GM23338 (cell line): Measurements from ENCODE around the gene MAFF.
A peak's percentile ranks its signal among the peaks of the same experiment; 100 is the strongest.

Source experiments
- CREB1 ChIP-seq: fragments of 250-450 bp; sonication (Bioruptor Pico); IDR thresholded peaks from 2 replicates; pipeline ENCODE4 v1.5.0; 2020; ENCODE audit warnings: low read depth, mild to moderate bottlenecking, moderate library complexity
- EZH2 ChIP-seq: fragments of 200-600 bp; sonication (generic); IDR thresholded peaks from one replicate; pipeline ENCODE4 v1.8.0; 2017; ENCODE audit warnings: antibody characterized with exemption, mild to moderate bottlenecking, low read depth; ENCODE audit not compliant: unreplicated experiment
- EZH2phosphoT487 ChIP-seq: fragments of 200-600 bp; sonication (generic); IDR thresholded peaks from one replicate; pipeline ENCODE4 v1.8.1; 2018; ENCODE audit warnings: antibody characterized with exemption; ENCODE audit not compliant: unreplicated experiment
- JUNB ChIP-seq: IDR thresholded peaks from one replicate; pipeline ENCODE4 v1.6.1; 2016; ENCODE audit warnings: antibody characterized with exemption; ENCODE audit not compliant: unreplicated experiment
- TF ChIP-seq, protein P1 (sequence below): IDR thresholded peaks from one replicate; pipeline ENCODE4 v1.6.1; 2018; ENCODE audit warnings: antibody characterized with exemption; ENCODE audit not compliant: unreplicated experiment
- TF ChIP-seq, protein P2 (sequence below), 2 experiments: fragments of 200-600 bp in 1 of 2; sonication (generic) in 1 of 2; conservative IDR thresholded peaks; 2 replicates each; pipeline versions ENCODE4 v1.5.1 to v1.6.1; 2016 to 2017; ENCODE audit warnings: antibody characterized with exemption in 2 of 2, low read depth in 2 of 2, mild to moderate bottlenecking in 2 of 2, moderate library complexity in 1 of 2

DNA sequence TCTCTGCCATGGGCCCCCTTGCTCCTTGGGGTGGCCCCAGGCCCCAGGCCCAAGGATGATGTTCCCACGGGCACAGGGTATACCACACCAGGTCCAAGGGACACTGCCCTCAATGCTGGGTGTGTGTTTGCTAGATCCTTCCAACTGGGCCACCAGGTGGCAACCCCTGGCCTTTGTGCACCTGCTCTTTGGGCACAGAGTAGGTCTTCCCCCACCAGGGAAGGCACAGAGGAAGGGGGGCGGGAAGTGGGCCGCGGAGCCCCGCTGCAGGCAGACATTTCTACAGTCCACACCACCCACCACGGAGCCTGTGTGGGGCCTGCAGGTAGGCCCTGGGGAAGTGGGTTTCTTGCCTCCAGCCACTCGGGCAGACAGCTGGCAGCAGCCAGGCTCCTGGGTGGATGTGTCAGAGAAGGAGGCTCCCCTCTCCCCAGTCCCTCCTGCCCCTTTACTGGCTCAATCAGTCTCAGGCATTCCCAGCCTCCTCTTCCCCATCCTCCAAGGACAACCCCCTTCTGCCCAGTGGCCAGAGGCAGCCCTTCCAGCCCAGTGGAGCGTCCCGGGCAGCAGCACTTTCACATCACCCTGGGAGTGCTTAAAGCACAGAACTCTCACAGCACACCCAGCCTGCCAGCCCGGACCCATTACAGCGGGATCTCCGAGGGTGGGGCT, 21.6 kb downstream of the MAFF start:
- TF ChIP-seq JUNB = no peak
- TF ChIP-seq, protein P1, sequence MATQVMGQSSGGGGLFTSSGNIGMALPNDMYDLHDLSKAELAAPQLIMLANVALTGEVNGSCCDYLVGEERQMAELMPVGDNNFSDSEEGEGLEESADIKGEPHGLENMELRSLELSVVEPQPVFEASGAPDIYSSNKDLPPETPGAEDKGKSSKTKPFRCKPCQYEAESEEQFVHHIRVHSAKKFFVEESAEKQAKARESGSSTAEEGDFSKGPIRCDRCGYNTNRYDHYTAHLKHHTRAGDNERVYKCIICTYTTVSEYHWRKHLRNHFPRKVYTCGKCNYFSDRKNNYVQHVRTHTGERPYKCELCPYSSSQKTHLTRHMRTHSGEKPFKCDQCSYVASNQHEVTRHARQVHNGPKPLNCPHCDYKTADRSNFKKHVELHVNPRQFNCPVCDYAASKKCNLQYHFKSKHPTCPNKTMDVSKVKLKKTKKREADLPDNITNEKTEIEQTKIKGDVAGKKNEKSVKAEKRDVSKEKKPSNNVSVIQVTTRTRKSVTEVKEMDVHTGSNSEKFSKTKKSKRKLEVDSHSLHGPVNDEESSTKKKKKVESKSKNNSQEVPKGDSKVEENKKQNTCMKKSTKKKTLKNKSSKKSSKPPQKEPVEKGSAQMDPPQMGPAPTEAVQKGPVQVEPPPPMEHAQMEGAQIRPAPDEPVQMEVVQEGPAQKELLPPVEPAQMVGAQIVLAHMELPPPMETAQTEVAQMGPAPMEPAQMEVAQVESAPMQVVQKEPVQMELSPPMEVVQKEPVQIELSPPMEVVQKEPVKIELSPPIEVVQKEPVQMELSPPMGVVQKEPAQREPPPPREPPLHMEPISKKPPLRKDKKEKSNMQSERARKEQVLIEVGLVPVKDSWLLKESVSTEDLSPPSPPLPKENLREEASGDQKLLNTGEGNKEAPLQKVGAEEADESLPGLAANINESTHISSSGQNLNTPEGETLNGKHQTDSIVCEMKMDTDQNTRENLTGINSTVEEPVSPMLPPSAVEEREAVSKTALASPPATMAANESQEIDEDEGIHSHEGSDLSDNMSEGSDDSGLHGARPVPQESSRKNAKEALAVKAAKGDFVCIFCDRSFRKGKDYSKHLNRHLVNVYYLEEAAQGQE = no peak
- TF ChIP-seq, protein P2, sequence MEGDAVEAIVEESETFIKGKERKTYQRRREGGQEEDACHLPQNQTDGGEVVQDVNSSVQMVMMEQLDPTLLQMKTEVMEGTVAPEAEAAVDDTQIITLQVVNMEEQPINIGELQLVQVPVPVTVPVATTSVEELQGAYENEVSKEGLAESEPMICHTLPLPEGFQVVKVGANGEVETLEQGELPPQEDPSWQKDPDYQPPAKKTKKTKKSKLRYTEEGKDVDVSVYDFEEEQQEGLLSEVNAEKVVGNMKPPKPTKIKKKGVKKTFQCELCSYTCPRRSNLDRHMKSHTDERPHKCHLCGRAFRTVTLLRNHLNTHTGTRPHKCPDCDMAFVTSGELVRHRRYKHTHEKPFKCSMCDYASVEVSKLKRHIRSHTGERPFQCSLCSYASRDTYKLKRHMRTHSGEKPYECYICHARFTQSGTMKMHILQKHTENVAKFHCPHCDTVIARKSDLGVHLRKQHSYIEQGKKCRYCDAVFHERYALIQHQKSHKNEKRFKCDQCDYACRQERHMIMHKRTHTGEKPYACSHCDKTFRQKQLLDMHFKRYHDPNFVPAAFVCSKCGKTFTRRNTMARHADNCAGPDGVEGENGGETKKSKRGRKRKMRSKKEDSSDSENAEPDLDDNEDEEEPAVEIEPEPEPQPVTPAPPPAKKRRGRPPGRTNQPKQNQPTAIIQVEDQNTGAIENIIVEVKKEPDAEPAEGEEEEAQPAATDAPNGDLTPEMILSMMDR (conservative IDR thresholded peaks at IDR 0.05; ENCODE audit: low read depth in 2 of 2) = peak in 1 of 2 experiments; percentile 34; a peak in 2 of 4 replicates
- no peak for TF ChIP-seq EZH2phosphoT487
- TF ChIP-seq CREB1 (CRISPR knock-in tag) = no peak
- TF ChIP-seq EZH2 = no peak
